ENCODE data around the gene RCOR3.

Gene RCOR3

DNA sequence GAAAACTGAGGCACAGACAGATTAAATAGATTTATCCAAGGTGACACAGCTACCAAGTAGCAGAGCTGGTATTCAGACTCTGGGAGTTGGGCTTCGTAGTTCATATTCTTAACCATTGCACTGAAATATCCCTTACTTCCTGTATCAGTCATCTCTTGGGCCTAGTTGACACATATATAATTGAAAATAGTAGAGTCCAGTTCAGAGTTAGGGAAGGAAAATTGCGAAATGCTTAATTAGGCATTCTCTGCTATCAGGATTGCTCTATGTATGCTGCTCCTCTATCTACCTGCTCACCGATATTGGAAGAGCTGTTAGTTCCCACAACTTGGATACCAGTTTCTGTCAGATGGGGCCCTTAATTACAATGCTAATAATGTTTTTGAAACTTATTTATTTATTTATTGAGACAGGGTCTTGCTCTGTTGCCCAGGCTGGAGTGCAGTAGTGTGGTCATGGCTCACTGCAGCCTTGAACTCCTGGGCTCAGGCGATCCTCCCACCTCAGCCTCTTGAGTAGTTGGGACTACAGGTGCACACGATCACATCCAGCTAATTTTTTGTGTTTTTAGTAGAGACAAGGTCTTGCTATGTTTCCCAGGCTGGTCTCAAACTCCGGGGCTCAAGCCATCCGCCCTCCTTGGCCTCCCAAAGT lies 8.2 kb downstream of the RCOR3 start:
- no peaks in the 10 kb centered on the region for H3K4me1 ChIP-seq (ENCODE audit: control insufficient read depth, insufficient read depth, low read length)
- no peak overlapping the region for H3K9ac ChIP-seq (ENCODE audit: low read length)
- H3K27ac ChIP-seq (ENCODE audit: low read depth, low read length) = no peak overlapping the region
- H3K27me3 ChIP-seq (ENCODE audit: control insufficient read depth, insufficient read depth, low read length) = no peaks in the 10 kb centered on the region
- peaks cover 4% of the 10 kb centered on the region for H3K36me3 ChIP-seq (ENCODE audit: control insufficient read depth, insufficient read depth, low read length)
- H3K4me3 ChIP-seq (ENCODE audit: low read length) = no peak overlapping the region

DNA sequence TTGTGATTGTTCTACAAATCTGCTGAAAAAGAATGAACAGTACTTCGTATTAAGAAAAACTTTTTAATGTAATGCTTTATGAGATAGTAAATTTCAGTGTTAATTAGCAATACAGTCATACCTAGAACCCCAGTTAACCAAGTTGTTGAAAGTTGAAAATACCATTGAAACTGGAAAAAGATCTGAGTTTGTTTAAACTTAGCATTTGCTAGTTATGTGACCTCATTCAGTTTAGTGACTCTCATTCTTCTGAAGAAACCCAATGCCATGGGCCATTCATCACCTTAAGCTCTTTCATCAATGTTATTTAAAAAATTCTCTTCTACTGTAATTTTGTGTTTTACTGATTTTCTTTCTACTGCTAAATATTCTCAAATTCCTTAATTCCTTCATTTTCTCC lies 20.2 kb downstream of the RCOR3 start:
- no peaks in the 10 kb centered on the region for H3K4me1 ChIP-seq (ENCODE audit: control insufficient read depth, insufficient read depth, low read length)
- H3K4me3 ChIP-seq (ENCODE audit: low read length) = no peak overlapping the region
- H3K9ac ChIP-seq (ENCODE audit: low read length) = no peak overlapping the region
- H3K27ac ChIP-seq (ENCODE audit: low read depth, low read length) = no peak overlapping the region
- H3K36me3 ChIP-seq (ENCODE audit: control insufficient read depth, insufficient read depth, low read length) = no peaks in the 10 kb centered on the region
- no peaks in the 10 kb centered on the region for H3K27me3 ChIP-seq (ENCODE audit: control insufficient read depth, insufficient read depth, low read length)

DNA sequence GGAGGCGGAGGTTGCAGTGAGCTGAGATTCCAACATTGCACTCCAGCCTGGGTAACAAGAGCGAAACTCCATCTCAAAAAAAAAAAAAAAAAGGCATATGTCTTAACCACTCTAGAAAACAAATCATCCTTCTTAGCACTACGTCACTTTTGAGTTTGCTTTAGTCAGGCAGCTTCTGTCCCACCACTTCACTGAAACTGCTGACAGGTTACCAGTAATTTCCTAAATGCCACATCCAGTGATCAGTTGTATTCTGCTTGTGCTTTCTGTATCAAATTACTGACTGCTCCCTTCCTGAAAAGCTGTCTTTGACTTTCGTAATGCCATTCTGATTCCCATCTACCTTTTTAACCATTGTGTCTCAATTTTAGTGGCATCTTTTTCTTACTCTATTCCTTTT lies 21.7 kb downstream of the RCOR3 start:
- Histone ChIP-seq H3K4me3 (ENCODE audit: low read length) (no peak overlapping the region), H3K9ac (ENCODE audit: low read length) (no peak overlapping the region), H3K27ac (ENCODE audit: low read depth, low read length) (no peak overlapping the region), H3K36me3 (ENCODE audit: control insufficient read depth, insufficient read depth, low read length) (peaks cover 2% of the 10 kb centered on the region), H3K4me1 (ENCODE audit: control insufficient read depth, insufficient read depth, low read length) (no peaks in the 10 kb centered on the region), H3K27me3 (ENCODE audit: control insufficient read depth, insufficient read depth, low read length) (no peaks in the 10 kb centered on the region)

DNA sequence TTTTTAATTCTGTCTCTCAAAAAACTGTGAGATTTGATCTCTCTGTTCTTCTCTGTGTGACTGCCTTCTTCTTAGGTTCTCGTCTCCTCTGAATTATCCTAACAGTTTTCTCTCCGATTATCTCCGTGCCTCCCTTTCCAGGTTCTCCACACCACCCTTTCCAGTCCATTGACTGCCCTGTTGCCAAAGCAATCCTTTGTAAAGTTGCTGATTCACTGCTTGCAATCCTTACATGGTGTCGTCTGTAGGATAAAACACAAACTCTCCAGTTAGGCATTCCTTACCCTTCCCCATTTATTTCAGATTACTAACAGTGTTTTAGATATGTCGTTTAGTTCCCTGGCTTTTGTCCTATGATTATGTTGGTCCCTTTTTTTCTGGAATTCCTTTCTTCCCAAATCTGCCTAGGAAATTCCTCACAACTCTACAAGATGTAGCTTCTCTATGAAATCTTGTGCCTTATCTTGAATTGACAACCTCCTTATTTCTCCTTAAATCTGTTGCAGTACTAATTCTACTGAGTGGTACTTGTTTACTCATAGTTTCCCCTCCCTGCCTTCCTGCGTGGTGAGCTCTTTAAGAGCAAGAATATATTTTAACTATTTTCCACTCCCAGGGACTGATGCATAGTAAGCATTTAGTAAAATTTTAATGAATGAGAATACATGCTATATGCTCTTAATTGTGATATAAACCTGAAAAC lies 22.3 kb downstream of the RCOR3 start:
- no peaks in the 10 kb centered on the region for H3K27me3 ChIP-seq (ENCODE audit: control insufficient read depth, insufficient read depth, low read length)
- no peaks in the 10 kb centered on the region for H3K4me1 ChIP-seq (ENCODE audit: control insufficient read depth, insufficient read depth, low read length)
- H3K9ac ChIP-seq (ENCODE audit: low read length) = no peak overlapping the region
- peaks cover 2% of the 10 kb centered on the region for H3K36me3 ChIP-seq (ENCODE audit: control insufficient read depth, insufficient read depth, low read length)
- H3K4me3 ChIP-seq (ENCODE audit: low read length) = no peak overlapping the region
- H3K27ac ChIP-seq (ENCODE audit: low read depth, low read length) = no peak overlapping the region

DNA sequence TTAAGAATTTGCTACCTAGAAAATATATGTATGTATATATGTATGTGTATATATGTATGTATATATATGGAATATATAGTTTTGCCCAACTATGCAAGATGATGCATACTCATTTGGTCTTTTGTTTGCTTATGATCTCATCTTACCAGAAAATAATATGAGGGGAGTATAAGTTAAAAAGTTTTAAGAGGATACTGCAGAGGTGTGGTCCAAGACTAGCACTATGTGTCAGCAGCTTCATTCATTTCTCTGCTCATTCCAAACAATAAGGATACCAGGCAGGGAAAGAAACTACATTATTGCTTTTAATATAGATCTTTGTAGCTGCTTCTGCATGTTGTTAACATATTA lies 22.8 kb downstream of the RCOR3 start:
- no peak overlapping the region for H3K9ac ChIP-seq (ENCODE audit: low read length)
- H3K36me3 ChIP-seq (ENCODE audit: control insufficient read depth, insufficient read depth, low read length) = peaks cover 2% of the 10 kb centered on the region
- H3K27ac ChIP-seq (ENCODE audit: low read depth, low read length) = no peak overlapping the region
- no peaks in the 10 kb centered on the region for H3K4me1 ChIP-seq (ENCODE audit: control insufficient read depth, insufficient read depth, low read length)
- no peaks in the 10 kb centered on the region for H3K27me3 ChIP-seq (ENCODE audit: control insufficient read depth, insufficient read depth, low read length)
- H3K4me3 ChIP-seq (ENCODE audit: low read length) = no peak overlapping the region

DNA sequence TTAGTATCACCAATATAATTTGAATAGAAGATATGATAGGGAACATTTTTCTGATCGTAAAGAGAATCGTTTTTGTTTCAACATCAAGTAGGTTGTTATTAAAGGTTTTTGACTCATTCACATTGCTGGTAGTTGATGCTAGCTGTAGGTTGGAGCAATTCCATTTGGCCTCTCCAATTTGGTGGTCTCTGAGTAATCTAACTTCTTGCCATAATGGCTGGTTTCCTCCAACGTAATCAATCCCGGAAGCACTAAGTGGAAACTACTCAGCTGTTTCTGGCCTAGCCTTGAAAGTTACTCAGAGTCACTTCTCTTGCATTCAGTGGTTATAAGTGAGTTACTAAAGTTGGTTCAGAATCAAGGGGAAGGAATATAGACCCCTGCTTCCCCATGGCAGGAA lies 26.0 kb downstream of the RCOR3 start:
- no peaks in the 10 kb centered on the region for H3K27me3 ChIP-seq (ENCODE audit: control insufficient read depth, insufficient read depth, low read length)
- H3K27ac ChIP-seq (ENCODE audit: low read depth, low read length) = no peak overlapping the region
- H3K4me3 ChIP-seq (ENCODE audit: low read length) = no peak overlapping the region
- no peaks in the 10 kb centered on the region for H3K4me1 ChIP-seq (ENCODE audit: control insufficient read depth, insufficient read depth, low read length)
- peaks cover 12% of the 10 kb centered on the region for H3K36me3 ChIP-seq (ENCODE audit: control insufficient read depth, insufficient read depth, low read length)
- no peak overlapping the region for H3K9ac ChIP-seq (ENCODE audit: low read length)

DNA sequence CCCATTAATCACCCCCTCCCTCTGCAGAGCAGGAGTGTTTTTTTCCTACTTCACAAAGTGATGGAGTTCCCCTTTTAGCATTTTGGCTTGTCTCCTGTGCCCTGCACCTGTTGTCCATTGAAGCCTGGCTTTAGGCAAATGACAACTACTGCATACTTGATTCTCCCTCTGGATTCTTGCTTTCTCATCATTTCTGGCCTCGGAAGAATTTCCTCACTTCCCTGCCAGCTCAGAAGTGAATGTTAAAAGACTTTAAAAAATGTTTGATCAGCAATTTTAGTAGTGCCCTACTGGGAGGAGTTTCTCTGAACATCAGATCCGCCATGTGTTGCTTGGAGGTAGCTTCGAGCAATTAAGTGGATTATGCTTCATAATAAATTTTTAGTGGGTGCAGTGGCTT lies 28.1 kb downstream of the RCOR3 start:
- Histone ChIP-seq H3K36me3 (ENCODE audit: control insufficient read depth, insufficient read depth, low read length) (peaks cover 26% of the 10 kb centered on the region), H3K9ac (ENCODE audit: low read length) (no peak overlapping the region), H3K4me3 (ENCODE audit: low read length) (no peak overlapping the region), H3K27ac (ENCODE audit: low read depth, low read length) (no peak overlapping the region), H3K4me1 (ENCODE audit: control insufficient read depth, insufficient read depth, low read length) (no peaks in the 10 kb centered on the region), H3K27me3 (ENCODE audit: control insufficient read depth, insufficient read depth, low read length) (no peaks in the 10 kb centered on the region)

DNA sequence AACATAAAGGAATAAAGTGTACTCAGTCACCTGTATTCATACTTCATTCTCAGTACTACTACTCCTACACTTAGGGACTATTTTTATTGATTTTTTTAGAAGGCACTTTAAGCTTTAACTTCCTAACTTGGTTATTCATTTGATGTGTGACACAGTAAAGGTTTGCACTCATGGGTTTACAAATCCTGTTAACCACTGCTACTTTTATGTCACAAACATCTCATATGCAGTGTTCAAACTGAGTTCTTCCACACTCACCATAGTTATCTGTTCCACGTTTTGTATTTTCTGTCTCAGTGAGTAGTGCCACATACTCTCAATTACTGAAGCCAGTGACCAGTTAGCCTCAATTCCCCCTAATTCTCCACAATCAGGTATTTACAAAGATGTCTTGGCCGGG lies 33.2 kb downstream of the RCOR3 start:
- Histone ChIP-seq H3K36me3 (ENCODE audit: control insufficient read depth, insufficient read depth, low read length) (peaks cover 29% of the 10 kb centered on the region), H3K9ac (ENCODE audit: low read length) (no peak overlapping the region), H3K4me3 (ENCODE audit: low read length) (no peak overlapping the region), H3K4me1 (ENCODE audit: control insufficient read depth, insufficient read depth, low read length) (no peaks in the 10 kb centered on the region), H3K27me3 (ENCODE audit: control insufficient read depth, insufficient read depth, low read length) (no peaks in the 10 kb centered on the region), H3K27ac (ENCODE audit: low read depth, low read length) (no peak overlapping the region)

DNA sequence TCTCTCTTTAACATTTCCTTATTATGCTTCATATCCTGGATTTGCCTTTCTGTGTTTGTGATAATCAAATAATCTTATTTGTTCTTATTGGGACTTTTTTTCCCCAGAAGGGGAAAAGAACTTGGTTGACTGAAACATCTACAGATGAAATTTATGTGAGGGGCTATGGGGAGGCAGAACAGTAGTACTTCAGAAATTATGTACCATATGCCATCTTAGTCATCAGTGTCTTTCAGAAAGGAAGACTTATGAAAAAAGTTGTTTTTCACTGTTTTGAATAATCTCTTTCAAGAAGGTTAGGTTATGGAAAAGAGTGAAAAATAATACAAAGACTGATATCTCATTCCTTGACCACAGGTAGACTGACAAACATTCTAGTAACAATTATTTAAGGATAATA lies 37.2 kb downstream of the RCOR3 start:
- peaks cover 16% of the 10 kb centered on the region for H3K36me3 ChIP-seq (ENCODE audit: control insufficient read depth, insufficient read depth, low read length)
- no peak overlapping the region for H3K27ac ChIP-seq (ENCODE audit: low read depth, low read length)
- H3K4me3 ChIP-seq (ENCODE audit: low read length) = no peak overlapping the region
- H3K4me1 ChIP-seq (ENCODE audit: control insufficient read depth, insufficient read depth, low read length) = no peaks in the 10 kb centered on the region
- H3K9ac ChIP-seq (ENCODE audit: low read length) = no peak overlapping the region
- no peaks in the 10 kb centered on the region for H3K27me3 ChIP-seq (ENCODE audit: control insufficient read depth, insufficient read depth, low read length)

DNA sequence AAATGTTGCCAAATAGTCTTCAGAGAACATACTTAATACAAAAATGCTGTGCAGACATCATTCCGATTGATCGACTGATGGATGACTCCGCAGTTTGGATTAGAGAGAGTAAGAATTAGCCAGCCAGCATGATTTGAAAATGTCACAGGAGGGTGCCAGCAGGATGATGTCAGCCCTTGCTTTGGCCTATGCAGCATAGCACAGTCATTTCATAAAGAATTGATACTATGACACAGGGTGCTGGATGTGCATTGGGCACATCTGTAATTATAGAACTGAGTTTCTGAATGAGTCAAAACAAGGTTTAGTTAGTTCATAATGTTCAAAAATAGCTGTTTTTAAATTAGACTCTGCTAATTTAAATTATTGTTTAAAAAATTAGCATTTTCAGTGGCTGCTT lies 45.9 kb downstream of the RCOR3 start:
- no peak overlapping the region for H3K27ac ChIP-seq (ENCODE audit: low read depth, low read length)

DNA sequence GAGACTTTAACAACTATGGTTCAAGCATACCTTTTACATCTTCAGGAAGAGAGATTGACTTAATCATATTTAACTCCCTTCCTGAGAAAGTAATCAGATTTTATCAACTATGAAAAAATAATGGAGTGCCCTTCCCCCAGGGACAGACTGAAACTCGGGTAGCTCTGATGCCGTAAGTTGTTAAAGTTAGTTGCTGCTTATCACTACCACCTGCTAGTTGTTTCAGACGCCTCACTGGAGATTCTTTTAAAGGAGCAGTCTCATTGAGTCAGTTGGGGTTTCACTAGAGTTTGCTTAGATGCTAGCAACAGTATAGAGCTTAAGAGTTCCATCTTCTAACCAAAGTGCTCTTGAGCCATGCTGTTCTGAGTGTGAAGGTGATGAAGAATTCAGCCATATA lies 50.5 kb downstream of the RCOR3 start:
- Histone ChIP-seq H3K27me3 (ENCODE audit: control insufficient read depth, insufficient read depth, low read length) (no peaks in the 10 kb centered on the region), H3K9ac (ENCODE audit: low read length) (no peak overlapping the region), H3K27ac (ENCODE audit: low read depth, low read length) (no peak overlapping the region), H3K4me3 (ENCODE audit: low read length) (no peak overlapping the region), H3K4me1 (ENCODE audit: control insufficient read depth, insufficient read depth, low read length) (no peaks in the 10 kb centered on the region), H3K36me3 (ENCODE audit: control insufficient read depth, insufficient read depth, low read length) (peaks cover 11% of the 10 kb centered on the region)

More for the DNA sequence above, 45.9 kb downstream of the RCOR3 start:
- H3K9ac ChIP-seq (ENCODE audit: low read length) = no peak overlapping the region
- H3K27me3 ChIP-seq (ENCODE audit: control insufficient read depth, insufficient read depth, low read length) = no peaks in the 10 kb centered on the region
- H3K4me3 ChIP-seq (ENCODE audit: low read length) = no peak overlapping the region
- H3K36me3 ChIP-seq (ENCODE audit: control insufficient read depth, insufficient read depth, low read length) = peaks cover 6% of the 10 kb centered on the region
- H3K4me1 ChIP-seq (ENCODE audit: control insufficient read depth, insufficient read depth, low read length) = no peaks in the 10 kb centered on the region

DNA sequence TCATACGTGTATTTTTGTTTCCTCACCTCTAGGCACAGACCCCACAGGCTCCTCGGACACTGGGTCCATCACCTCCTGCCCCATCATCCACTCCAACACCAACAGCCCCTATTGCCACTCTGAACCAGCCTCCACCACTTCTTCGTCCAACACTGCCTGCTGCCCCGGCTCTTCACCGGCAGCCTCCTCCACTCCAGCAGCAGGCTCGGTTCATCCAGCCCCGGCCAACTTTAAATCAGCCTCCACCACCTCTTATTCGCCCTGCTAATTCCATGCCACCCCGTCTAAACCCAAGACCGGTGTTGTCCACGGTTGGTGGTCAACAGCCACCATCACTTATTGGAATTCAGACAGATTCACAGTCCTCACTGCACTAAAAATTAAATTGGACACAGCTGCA lies 54.2 kb downstream of the RCOR3 start:
- peaks cover 11% of the 10 kb centered on the region for H3K36me3 ChIP-seq (ENCODE audit: control insufficient read depth, insufficient read depth, low read length)
- no peak overlapping the region for H3K9ac ChIP-seq (ENCODE audit: low read length)
- H3K4me3 ChIP-seq (ENCODE audit: low read length) = no peak overlapping the region
- no peak overlapping the region for H3K27ac ChIP-seq (ENCODE audit: low read depth, low read length)
- H3K27me3 ChIP-seq (ENCODE audit: control insufficient read depth, insufficient read depth, low read length) = no peaks in the 10 kb centered on the region
- no peaks in the 10 kb centered on the region for H3K4me1 ChIP-seq (ENCODE audit: control insufficient read depth, insufficient read depth, low read length)

DNA sequence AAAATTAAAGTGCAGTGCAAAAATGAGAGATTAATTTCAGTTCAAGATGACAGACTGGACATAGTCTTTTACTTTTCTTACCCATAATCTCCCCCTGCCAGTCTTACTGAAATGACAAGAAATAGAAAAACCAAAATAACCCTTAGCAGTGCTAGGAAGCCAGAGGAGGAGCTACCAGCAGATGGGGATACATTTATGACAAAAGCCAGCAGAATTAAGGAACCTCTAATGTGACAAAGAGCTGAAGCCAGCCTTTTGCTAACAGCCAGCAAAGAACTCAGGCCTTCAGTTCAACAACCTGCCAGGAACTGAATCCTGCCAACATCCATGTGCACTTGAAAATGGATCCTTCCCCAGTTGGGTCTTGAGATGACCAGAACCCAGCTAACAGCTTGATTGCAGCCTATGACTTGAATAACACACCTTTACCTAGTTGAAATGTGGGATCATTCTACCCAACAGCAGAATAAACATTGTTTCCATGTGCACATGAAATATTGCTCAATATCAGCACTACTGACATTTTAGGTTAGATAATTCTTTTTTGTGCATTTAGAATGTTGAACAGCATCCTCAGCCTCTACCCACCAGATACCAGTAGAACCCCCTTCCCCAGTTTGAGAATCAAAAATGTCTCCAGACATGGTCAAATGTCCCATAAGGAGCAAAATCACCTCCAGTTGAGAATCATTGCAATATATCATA lies 59.6 kb downstream of the RCOR3 start:
- no peak overlapping the region for H3K4me3 ChIP-seq (ENCODE audit: low read length)
- peaks cover under 1% of the 10 kb centered on the region for H3K36me3 ChIP-seq (ENCODE audit: control insufficient read depth, insufficient read depth, low read length)
- no peaks in the 10 kb centered on the region for H3K27me3 ChIP-seq (ENCODE audit: control insufficient read depth, insufficient read depth, low read length)
- no peak overlapping the region for H3K9ac ChIP-seq (ENCODE audit: low read length)
- no peaks in the 10 kb centered on the region for H3K4me1 ChIP-seq (ENCODE audit: control insufficient read depth, insufficient read depth, low read length)
- H3K27ac ChIP-seq (ENCODE audit: low read depth, low read length) = no peak overlapping the region
